LoVo (cell line): Measurements from ENCODE around the gene IL16.

Source experiments
- DNase-seq: peaks from one replicate; pipeline ENCODE4 v3.0.0-alpha.2; 2016; ENCODE audit warnings: low spot score

The IL16 gene

GRCh38 chr15:81275711-81276392 lies 79.2 kb downstream of the IL16 start:
- no peak for DNase-seq

DNA sequence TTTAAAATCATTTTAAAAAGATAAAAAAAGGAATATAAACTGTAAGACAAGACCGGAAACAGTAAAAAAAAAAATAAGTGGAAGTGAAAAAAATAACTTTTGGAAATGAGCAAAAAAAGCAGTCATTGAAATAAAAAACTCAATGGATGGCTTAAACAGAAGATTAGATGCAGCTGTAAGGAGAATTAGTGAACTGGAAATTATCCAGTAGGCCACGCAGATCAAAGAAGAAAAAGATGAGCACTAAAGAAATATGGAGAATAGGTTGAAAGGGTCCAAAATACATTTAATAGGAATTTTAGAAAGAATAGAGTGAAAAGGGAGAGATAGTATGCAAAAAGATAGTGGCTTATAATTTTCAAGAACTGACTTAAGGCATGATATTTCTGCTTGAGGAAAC lies 80.3 kb downstream of the IL16 start:
- no peak for DNase-seq

- DNase-seq = no peak
Observed at GRCh38 chr15:81277851-81278250, 81.2 kb downstream of the IL16 start.

- no peak for DNase-seq
Observed at GRCh38 chr15:81278306-81279029, 81.8 kb downstream of the IL16 start.

- no peak for DNase-seq
Observed at GRCh38 chr15:81279621-81280485, 83.2 kb downstream of the IL16 start.

GRCh38 chr15:81280696-81281455 lies 84.2 kb downstream of the IL16 start:
- DNase-seq = no peak

DNA sequence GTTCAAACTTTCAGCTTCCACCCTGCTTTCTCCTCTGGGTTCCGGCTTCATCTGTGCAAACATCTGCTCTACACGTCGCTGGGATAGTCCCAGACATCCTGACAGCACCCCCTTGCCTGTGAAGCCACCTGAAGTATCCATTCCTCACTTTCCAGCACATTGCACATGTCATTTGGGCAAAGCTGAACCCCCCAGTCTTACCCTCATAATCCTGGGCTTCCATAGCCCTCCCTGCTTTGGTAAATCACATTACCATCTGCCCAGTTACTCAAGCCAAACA lies 84.7 kb downstream of the IL16 start:
- no peak for DNase-seq

- no peak for DNase-seq
Observed at GRCh38 chr15:81281766-81282605, 85.3 kb downstream of the IL16 start.

DNA sequence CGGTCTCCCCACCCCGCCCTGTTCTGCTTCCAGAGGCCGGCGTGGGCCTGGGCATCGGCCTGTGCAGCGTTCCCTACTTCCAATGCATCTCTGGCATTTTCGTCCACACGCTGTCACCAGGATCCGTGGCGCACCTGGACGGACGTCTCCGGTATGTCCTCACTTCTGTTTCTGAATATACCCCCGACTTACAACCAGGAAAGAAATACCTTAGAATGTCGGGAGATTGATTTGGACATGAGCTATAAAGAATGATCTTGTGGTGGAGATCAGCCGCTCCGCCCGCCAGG lies 85.9 kb downstream of the IL16 start:
- DNase-seq = no peak

GRCh38 chr15:81282911-81283310 lies 86.2 kb downstream of the IL16 start:
- DNase-seq = no peak

DNA sequence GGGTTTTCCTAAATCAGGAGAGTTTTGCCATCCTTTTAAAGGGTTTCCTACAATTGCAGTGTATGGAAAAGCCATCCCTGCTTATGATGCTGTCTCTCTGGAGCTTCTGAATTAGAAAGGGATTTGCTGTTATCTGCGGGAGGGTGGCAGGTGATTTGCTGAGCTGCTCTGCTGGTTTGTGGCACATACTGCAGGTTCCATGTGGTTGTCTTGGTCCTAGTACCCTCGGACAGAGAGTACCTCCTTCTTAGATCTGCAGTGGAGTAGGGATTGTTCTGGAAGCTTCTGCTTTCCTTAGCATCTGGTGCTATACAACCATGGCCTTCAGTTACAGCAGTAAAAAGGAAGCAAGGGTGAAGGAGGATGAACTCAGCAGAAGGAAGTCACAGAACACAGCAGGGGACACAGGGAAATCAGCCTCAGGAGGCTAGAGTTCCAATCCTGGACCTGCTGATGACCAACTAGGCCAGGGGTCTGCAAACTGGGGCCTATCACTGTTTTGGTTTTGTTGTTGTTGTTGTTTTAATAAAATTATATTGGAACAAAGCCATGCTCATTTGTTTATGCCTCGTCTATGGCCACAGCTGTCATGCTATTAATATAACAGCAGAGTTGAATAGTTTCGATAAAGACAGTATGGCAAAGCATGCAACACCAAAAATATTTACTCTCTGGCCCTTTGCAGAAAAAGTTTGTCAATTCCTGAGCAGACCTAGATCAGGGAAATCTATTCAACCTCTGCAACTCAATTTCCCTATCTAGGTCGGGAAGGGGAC lies 87.8 kb downstream of the IL16 start:
- DNase-seq = no peak

DNA sequence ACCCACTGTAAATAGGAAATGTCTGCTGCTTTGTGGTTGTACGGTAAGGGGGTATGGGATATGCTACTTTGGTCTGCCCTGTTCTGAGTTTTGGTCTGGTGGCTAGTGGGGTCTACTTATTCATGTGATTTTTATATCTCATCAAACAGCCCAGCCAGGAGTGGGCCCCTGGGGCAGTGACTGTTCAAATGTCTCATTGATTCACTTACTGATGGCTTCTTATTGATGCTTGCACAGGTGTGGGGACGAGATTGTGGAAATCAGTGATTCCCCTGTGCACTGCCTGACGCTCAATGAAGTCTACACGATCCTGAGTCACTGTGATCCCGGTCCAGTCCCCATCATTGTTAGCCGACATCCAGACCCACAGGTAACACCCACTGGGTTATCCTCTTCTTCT lies 88.8 kb downstream of the IL16 start:
- no peak for DNase-seq

DNA sequence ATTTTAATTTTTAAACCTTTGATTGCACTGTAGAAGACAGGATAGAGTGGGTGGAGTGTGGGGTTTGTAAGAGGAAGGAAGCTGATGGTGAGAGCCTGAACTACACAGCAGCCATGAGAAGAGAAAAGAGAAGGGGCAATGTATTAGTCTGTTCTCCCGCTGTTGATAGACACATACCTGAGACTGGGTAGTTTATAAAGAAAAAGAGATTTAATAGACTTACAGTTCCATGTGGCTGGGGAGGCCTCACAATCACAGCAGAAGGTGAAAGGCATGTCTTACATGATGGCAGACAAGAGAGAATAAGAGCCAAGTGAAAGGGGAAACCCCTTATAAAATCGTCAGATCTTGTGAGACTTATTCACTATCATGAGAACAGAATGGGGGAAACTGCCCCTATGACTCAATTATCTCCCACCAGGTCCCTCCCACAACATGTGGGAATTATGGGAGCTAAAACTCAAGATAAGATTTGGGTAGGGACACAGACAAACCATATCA lies 90.0 kb downstream of the IL16 start:
- DNase-seq = no peak

DNA sequence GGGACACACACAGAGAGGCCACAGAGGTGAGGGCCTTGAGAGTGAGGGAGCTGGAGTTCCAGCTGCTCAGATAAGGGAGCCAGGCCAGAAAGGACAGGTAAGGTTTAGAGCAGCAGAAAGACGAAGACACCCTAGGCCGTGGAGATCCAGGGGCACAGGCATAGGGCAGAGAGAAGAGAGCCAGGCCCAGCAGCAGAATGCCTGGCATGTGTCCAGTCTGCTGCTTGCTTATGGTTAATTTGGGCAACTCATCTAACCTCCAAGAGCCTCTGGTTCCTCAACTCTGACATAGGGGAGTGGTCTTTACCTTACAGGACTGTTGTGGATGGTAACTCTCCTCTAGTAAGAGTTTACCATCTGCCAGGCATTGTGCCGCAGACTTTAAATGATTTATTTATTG lies 91.4 kb downstream of the IL16 start:
- no peak for DNase-seq

DNA sequence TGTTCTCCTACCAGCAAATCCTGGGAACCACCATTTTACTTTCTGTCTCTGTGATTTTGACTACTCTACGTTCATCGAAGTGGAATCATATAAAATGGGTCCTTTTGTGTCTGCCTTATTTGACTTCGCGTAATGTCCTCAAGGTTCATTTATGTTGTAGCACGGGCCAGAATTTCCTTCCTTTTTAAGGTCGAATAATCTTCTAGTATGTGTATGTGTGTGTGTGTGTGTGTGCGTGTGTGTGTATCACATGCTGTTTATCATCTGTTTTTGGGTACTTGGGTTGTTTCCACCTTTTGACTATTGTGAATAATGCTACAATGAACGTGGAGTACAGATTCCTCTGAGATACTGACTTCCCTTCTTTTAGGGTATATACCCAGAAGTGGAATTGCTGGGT lies 91.9 kb downstream of the IL16 start:
- no peak for DNase-seq

- no peak for DNase-seq
Observed at GRCh38 chr15:81289910-81290309, 93.2 kb downstream of the IL16 start.

- no peak for DNase-seq
Observed at GRCh38 chr15:81291916-81292522, 95.3 kb downstream of the IL16 start.

DNA sequence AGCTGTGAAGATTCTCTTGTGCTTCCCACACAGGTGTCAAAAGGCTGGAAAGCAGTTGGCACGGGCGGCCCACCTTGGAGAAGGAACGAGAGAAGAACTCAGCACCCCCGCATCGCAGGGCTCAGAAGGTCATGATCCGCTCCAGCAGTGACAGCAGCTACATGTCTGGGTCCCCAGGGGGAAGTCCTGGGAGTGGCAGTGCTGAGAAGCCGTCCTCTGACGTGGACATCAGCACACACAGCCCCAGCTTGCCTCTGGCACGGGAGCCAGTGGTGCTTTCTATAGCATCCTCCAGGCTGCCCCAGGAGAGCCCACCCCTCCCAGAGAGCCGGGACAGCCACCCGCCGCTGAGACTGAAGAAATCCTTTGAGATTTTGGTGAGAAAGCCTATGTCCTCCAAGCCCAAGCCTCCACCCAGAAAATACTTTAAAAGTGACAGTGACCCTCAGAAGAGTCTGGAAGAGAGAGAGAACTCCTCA lies 95.9 kb downstream of the IL16 start:
- DNase-seq = no peak

DNA sequence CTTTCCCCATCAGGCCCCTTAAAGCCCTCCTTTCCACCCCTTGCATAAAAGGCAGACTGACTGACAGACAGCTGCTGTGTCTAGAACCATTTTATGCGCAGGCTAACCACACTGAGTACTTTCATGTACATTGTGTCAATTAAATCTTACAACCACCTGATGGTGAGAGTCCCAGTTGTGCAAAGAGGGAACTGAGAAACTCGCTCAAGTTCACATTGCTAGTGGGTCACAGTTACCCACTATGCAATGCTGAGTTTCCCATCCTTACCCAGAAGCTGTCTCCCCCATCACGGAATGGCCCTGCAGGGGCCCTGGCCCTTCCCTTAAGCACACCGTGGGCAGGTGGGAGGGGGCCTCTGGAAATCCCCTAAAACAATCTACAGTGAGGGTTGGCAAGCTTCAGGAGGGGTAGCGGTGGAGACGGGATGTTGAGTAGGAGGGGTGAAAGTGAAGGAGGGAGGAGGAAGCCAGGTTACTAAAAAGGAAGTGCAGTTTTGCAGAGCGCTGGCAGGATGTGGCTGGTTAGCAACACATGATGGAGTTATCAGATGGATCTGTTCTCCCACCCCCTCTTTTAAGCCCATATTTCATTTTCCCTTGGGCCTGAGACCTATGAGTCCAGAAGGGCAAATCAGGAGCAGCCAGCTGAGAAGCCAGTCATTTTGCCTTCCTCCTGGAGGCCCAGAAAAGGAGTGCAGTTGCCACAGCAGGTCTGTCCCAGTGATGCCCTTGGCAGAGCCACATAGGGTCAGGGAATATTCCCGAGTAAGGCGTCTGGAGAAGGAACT lies 97.2 kb downstream of the IL16 start:
- DNase-seq = no peak
